Spinal cord (tissue), 10 donors: ENCODE results near the gene ACMSD. TPM values are rescaled to one million over a fixed set of nuclear protein-coding genes. Genes with fewer than 3 reads are reported as not detected.

Experiments used
- DNase-seq, 6 donors: peaks; one replicate each; pipeline versions ENCODE4 v3.0.0 to v3.0.0-alpha.2; 2013 to 2015; ENCODE audit warnings: low spot score in 6 of 6, low read depth in 4 of 6
- H3K27ac ChIP-seq: one replicate; pipeline ENCODE4 v1.5.1; 2013; ENCODE audit warnings: low read depth, low read length, control low read depth
- H3K27me3 ChIP-seq: one replicate; pipeline ENCODE4 v1.6.1; 2013; ENCODE audit warnings: low read length; ENCODE audit not compliant: control insufficient read depth, insufficient read depth
- H3K36me3 ChIP-seq: one replicate; pipeline ENCODE4 v1.6.1; 2013; ENCODE audit warnings: low read length; ENCODE audit not compliant: control insufficient read depth, insufficient read depth
- H3K4me1 ChIP-seq: one replicate; pipeline ENCODE4 v1.6.1; 2013; ENCODE audit warnings: low read length; ENCODE audit not compliant: control insufficient read depth, insufficient read depth
- H3K4me3 ChIP-seq: one replicate; pipeline ENCODE4 v1.5.1; 2013; ENCODE audit warnings: low read depth, low read length, control low read depth
- H3K9me3 ChIP-seq: one replicate; pipeline ENCODE4 v1.6.1; 2013; ENCODE audit warnings: low read length; ENCODE audit not compliant: control insufficient read depth, insufficient read depth
- WGBS: methylation state at CpG from one replicate; pipeline ENCODE4 v1.1.5; 2013; ENCODE audit warnings: missing lambda C conversion rate; ENCODE audit not compliant: insufficient coverage; 5-methylcytosine and 5-hydroxymethylcytosine counted together
- polyA plus RNA-seq, 2 donors: library from polyadenylated mRNA; unstranded; fragments of 120-200 nt; gene quantifications; one replicate each; pipeline ENCODE4 v1.2.1, GENCODE V29; 2013; ENCODE audit not compliant: insufficient read length in 2 of 2
- total RNA-seq, 2 donors: library from RNA; depleted of rRNA in 1 of 2; stranded (reverse); fragments of 120-200 nt in 1 of 2; fragments of >200 nt in 1 of 2; gene quantifications; one replicate each; pipeline versions ENCODE4 v1.2.3 to v1.2.4, GENCODE V29; 2013 to 2014
- donor health status: healthy.

Gene ACMSD
- total and polyA plus RNA-seq, 4 donors = 0.40 to 1.1 TPM; not detected in 2

DNA sequence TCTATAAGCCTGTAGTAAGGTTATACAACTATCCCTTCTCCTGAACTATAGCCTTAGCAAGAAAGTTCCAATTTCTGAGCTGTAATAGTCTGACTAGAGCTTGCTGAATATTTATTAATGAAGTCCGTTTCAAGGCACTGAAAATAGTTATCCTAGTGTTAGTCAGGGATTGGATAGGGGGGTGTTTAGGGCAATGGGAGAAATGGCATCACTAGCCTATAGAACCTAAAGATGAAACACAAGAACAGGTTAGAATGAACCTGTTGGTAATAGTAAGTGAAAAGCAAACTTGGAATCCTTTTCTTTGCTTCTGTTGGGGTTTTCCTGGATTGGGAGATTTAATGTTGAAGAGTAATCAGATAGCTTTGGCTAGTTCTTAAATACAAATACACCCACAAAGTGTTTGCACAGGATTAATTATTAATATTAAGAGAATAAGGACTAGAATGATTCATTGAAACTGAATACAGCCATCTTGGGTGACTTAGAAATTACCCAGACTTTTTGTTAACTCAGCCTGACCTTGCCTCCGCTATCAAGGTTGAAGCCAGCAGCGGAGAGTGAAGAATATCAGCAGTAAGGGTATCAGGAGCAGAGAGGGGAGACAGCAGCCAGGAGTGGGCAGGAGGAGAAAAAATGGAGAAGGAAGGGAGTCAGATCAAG is 94.6 kb downstream of the ACMSD start:
- Histone ChIP-seq H3K36me3 (peaks cover 6% of the 10 kb centered on the region), H3K9me3 (no peaks in the 10 kb centered on the region), H3K27ac (no peak overlapping the region), H3K4me1 (no peaks in the 10 kb centered on the region), H3K27me3 (no peaks in the 10 kb centered on the region), H3K4me3 (no peak overlapping the region)
- 90% methylated on average over 2 of the region's 3 CpGs for whole genome bisulfite sequencing
- no peak for DNase-seq

DNA sequence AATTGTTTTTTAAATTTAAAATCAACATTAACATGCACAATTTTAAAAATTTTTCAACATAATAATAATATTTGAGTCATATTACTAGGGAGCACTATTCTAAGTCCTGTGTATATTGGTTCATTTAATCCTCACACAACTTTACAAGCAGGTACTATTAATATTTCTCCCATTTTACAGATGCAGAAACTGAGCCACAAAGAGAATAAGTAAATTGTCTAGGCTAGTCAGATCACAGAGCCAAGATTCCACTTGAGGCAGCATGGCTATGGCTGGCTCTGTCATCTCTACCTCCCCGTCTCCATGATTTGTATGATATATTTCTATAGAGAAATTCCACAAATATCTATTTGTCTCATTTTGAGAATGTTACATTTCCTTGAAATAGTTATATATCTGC is 95.3 kb downstream of the ACMSD start:
- Histone ChIP-seq H3K27ac (no peak overlapping the region), H3K27me3 (no peaks in the 10 kb centered on the region), H3K4me3 (no peak overlapping the region), H3K9me3 (no peaks in the 10 kb centered on the region), H3K4me1 (no peaks in the 10 kb centered on the region), H3K36me3 (peaks cover 4% of the 10 kb centered on the region)
- WGBS = no CpG with 5 or more reads among the region's 1 CpG
- DNase-seq = no peak

DNA sequence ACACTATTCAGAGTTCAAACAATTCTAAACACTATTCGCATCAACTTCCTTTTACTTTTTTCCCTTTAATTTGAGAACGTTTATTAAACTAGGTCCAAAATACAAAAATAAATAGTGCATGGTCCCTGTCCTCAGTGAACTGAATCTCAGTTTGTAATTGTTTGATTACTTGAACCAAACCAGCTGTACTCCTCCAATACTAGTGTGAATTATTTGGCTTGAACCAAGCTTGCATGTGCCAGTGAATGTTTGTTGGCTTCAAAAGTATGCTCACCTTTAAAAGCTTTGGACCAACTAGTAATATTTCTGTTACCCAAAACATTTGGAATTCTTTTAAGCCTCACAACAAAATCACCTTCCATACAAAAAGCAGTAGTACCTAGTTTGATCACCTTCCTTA is 95.7 kb downstream of the ACMSD start:
- no peak overlapping the region for H3K4me3 ChIP-seq
- no peaks in the 10 kb centered on the region for H3K9me3 ChIP-seq
- H3K36me3 ChIP-seq = peaks cover 4% of the 10 kb centered on the region
- no peak for DNase-seq
- no peaks in the 10 kb centered on the region for H3K27me3 ChIP-seq
- no peak overlapping the region for H3K27ac ChIP-seq
- no CpG with 5 or more reads among the region's 2 CpGs for WGBS
- no peaks in the 10 kb centered on the region for H3K4me1 ChIP-seq

DNA sequence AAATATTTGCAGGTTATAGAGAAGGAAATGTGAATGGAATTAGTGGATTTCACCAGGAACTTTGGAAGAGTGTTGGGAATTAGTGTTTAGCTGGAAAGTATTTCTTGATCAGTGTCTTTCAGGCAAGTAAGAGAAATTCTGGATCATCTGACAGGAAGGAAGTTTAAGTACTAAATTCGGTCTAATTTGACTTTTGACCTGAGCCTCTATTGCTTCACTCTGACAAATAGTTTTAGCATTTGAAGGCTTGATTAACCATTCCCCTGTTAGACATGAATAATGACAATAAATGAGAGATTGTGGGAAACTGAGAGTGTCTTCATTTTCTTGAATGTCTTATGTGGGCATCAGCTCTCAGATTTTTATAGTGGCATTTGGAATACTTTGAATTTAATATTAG is 96.2 kb downstream of the ACMSD start:
- H3K4me1 ChIP-seq = no peaks in the 10 kb centered on the region
- H3K27ac ChIP-seq = no peak overlapping the region
- no CpG with 5 or more reads among the region's 1 CpG for WGBS

DNA sequence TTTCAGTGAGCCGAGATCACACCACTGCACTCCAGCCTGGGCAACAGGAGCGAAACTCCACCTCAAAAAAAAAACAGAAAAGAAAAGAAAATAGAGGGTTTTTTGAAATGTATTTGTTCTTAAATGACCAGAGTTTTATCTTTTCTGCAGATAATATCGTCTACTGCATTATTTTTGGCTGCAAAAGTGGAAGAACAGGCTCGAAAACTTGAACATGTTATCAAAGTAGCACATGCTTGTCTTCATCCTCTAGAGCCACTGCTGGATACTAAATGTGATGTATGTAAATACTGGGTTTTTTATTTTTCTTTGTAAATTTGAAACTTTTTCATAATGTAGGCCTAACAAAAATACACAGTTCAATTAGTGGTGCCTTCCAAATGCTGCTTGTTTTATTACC is 98.3 kb downstream of the ACMSD start:
- Histone ChIP-seq H3K27me3 (no peaks in the 10 kb centered on the region), H3K36me3 (peaks cover 4% of the 10 kb centered on the region), H3K4me1 (no peaks in the 10 kb centered on the region), H3K27ac (no peak overlapping the region), H3K4me3 (no peak overlapping the region), H3K9me3 (no peaks in the 10 kb centered on the region)
- no CpG with 5 or more reads among the region's 4 CpGs for WGBS
- DNase-seq = no peak

More for the DNA sequence above, 96.2 kb downstream of the ACMSD start:
- H3K9me3 ChIP-seq = no peaks in the 10 kb centered on the region
- DNase-seq = no peak
- no peak overlapping the region for H3K4me3 ChIP-seq
- H3K27me3 ChIP-seq = no peaks in the 10 kb centered on the region
- peaks cover 4% of the 10 kb centered on the region for H3K36me3 ChIP-seq

DNA sequence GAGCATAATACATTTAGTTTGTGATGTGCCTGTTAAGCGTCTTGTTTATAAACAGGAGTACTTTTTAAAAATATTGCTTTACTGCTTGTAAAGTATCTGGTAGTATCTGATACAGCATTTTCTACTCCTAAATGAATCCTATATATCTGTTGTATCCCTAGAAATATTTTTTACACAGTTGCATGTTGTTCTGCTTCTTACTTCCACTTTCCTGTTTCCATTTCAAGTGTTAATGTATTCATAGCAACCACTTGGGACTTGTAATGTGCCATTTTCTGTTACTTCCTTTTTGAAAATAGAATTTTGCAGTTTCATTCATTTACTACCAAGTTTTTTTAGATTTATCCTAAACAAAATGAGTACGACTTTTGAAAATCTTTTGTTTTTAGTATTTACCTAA is 105.1 kb downstream of the ACMSD start:
- Histone ChIP-seq H3K27ac (no peak overlapping the region), H3K4me3 (no peak overlapping the region), H3K36me3 (peaks cover 6% of the 10 kb centered on the region), H3K27me3 (no peaks in the 10 kb centered on the region), H3K9me3 (no peaks in the 10 kb centered on the region), H3K4me1 (no peaks in the 10 kb centered on the region)
- no CpG with 5 or more reads among the region's 2 CpGs for WGBS
- no peak for DNase-seq

DNA sequence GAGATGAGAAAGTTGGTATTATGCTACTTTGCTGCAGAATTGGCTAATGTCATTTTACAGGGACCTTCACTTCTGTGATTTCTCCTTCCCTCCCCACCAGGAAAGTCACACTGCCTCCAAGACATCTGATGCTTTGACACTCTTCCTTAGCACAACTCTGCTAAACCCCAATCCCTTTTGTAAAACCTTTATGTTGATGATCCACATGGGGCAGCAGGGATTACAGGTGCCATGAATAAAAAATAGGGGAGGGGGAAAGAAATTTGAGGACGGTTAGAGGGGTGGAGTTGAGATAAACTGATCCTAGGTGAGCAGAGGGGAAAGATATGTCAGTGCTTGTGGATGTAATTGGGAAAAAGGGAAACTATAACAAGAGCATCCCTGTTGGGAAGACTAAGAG is 106.6 kb downstream of the ACMSD start:
- no peak for DNase-seq
- WGBS = 69% methylated on average over 1 of the region's 1 CpG
- Histone ChIP-seq H3K27ac (no peak overlapping the region), H3K4me3 (no peak overlapping the region), H3K9me3 (no peaks in the 10 kb centered on the region), H3K36me3 (peaks cover 16% of the 10 kb centered on the region), H3K27me3 (no peaks in the 10 kb centered on the region), H3K4me1 (no peaks in the 10 kb centered on the region)

DNA sequence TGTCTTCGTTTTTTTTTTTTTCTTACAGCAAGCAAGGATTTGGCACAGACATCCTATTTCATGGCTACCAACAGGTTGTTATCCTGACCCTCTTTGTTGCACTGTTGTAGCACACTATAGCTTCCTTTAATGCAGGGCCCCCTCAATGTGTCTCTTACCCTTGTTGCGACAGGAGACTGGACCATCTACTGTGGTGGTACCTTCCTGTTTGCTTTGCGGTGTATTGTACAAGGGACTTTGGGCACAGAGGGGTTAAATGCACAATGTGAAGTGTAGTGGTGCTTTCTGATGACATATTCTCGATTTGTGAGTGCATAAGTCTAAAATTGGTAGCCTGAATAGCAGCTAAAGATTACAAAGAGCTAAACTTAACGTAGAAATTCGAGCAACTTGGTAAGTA is 107.7 kb downstream of the ACMSD start:
- Histone ChIP-seq H3K27me3 (no peaks in the 10 kb centered on the region), H3K27ac (no peak overlapping the region), H3K4me1 (no peaks in the 10 kb centered on the region), H3K4me3 (no peak overlapping the region), H3K36me3 (peaks cover 16% of the 10 kb centered on the region), H3K9me3 (no peaks in the 10 kb centered on the region)
- 86% methylated on average over 3 of the region's 6 CpGs for WGBS
- DNase-seq = no peak

DNA sequence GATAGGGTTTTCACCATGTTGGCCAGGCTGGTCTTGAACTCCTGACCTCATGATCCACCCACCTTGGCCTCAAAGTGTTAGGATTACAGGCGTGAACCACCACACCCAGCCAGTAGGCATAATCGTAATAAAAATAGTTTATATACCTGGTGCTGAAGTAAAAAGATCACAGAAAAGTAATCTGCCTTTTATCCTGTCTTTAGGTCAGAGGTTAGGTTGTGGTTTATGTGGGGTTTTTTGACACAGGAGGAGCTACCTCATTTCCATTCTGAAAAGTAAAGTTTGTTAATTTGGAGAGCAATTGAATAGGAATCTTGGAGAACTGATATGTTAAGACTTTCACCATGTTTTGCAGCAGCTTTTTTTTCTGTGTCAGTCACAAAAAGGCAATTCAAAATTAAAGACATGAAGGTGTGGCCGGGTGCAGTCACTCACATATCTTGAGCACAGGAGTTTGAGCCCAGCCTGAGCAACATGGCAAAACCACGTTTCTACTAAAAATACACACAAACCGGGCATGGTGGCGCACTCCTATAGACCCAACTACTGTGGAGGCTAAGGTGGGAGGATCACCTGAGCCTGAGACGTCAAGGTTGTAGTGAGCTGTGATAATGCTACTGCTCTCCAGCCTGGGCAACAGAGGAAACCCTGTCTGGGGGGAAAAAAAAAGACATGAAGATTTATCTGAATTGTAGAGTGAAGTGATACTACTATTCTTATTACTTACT is 111.7 kb downstream of the ACMSD start:
- DNase-seq = no peak
- Histone ChIP-seq H3K27ac (no peak overlapping the region), H3K9me3 (no peaks in the 10 kb centered on the region), H3K4me1 (no peaks in the 10 kb centered on the region), H3K4me3 (no peak overlapping the region), H3K36me3 (peaks cover 23% of the 10 kb centered on the region), H3K27me3 (no peaks in the 10 kb centered on the region)
- no CpG with 5 or more reads among the region's 7 CpGs for WGBS

DNA sequence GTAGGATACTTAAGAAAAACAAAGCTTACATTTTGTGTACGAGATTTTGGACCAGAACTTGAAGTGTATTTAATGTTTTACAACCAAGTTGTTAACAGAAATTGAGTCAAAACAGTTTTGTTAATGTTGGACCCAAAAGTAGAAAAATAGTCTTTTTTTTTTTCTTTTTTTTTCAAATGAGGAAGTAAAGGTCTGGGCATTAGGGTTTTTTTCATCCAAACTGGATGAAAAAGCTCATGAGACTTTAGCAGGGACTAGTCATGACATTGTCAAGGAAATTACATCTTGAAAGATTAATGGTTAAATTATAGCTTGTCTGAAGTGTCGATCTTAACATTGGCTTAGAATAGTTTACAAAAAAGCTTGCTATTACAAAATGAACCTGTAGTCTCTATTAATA is 112.5 kb downstream of the ACMSD start:
- DNase-seq = no peak
- no CpG with 5 or more reads among the region's 2 CpGs for WGBS
- Histone ChIP-seq H3K36me3 (peaks cover 23% of the 10 kb centered on the region), H3K4me1 (no peaks in the 10 kb centered on the region), H3K27me3 (no peaks in the 10 kb centered on the region), H3K27ac (no peak overlapping the region), H3K9me3 (no peaks in the 10 kb centered on the region), H3K4me3 (no peak overlapping the region)
